Kidney (tissue), 14 donors: ENCODE measurements around the gene SEPTIN12. TPM values are rescaled to one million over a fixed set of nuclear protein-coding genes. Genes with fewer than 3 reads are reported as not detected.

Experiments used
- DNase-seq, 5 donors: peaks; one replicate each; pipeline ENCODE4 v3.0.0-alpha.2; 2013 to 2020
- FAIRE-seq: peaks from 2 replicates; lab custom pipeline; 2012; peaks lifted over from hg19 to GRCh38; lab: Jason Lieb, UNC
- H3K27ac ChIP-seq, 2 donors: one replicate each; pipeline ENCODE4 v1.7.0; 2013; ENCODE audit warnings: low read depth in 2 of 2, low read length in 2 of 2, inconsistent platforms in 1 of 2
- H3K27me3 ChIP-seq: one replicate; pipeline ENCODE4 v1.7.1; 2013; ENCODE audit warnings: low read length, inconsistent platforms; ENCODE audit not compliant: control insufficient read depth, insufficient read depth
- H3K36me3 ChIP-seq, 3 donors: one replicate each; pipeline versions ENCODE4 v1.7.0 to v1.7.1; 2013; ENCODE audit warnings: low read length in 3 of 3, control low read depth in 1 of 3, inconsistent platforms in 1 of 3; ENCODE audit not compliant: insufficient read depth in 3 of 3, control insufficient read depth in 2 of 3
- H3K4me1 ChIP-seq, 3 donors: one replicate each; pipeline versions ENCODE4 v1.7.0 to v1.7.1; 2013; ENCODE audit warnings: low read length in 3 of 3, inconsistent platforms in 1 of 3, low read depth in 1 of 3; ENCODE audit not compliant: control insufficient read depth in 2 of 3, insufficient read depth in 2 of 3
- H3K4me3 ChIP-seq, 3 donors: one replicate each; pipeline versions ENCODE4 v1.7.0 to v1.8.1; 2013; ENCODE audit warnings: low read length in 3 of 3, control low read depth in 1 of 3, inconsistent platforms in 1 of 3
- H3K9ac ChIP-seq, 3 donors: one replicate each; pipeline versions ENCODE4 v1.7.0 to v1.7.1; 2013; ENCODE audit warnings: low read length in 3 of 3, control low read depth in 1 of 3, inconsistent platforms in 1 of 3
- H3K9me3 ChIP-seq, 3 donors: one replicate each; pipeline versions ENCODE4 v1.7.0 to v1.7.1; 2013; ENCODE audit warnings: low read length in 3 of 3, control low read depth in 1 of 3, inconsistent platforms in 1 of 3; ENCODE audit not compliant: control insufficient read depth in 2 of 3, insufficient read depth in 1 of 3
- intact Hi-C: fragments of 100-400 bp; cut with DNase I; formaldehyde crosslinking; loops from one replicate; pipeline ENCODE4 v1.11.1; 2022
- polyA plus RNA-seq: library from polyadenylated mRNA; stranded (reverse); fragments of 350-450 nt; fragmentation: Illumina TruSeq; extraction: RNeasy Lipid Tissue Mini Kit (QIAGEN cat#74804); gene quantifications from one replicate; pipeline ENCODE4 v1.2.3, GENCODE V29; 2014; ENCODE audit warnings: low read depth, low replicate concordance; ENCODE audit not compliant: insufficient read depth
- total RNA-seq: library from RNA; stranded (reverse); fragmentation: NEBNext Ultra II Directional; extraction: Animal tissue kit (Norgen Biotek cat#: 25700); gene quantifications from one replicate; pipeline ENCODE4 v1.2.1, GENCODE V29; 2021
- TF ChIP-seq, protein P1 (sequence below): IDR thresholded peaks from 3 replicates; pipeline ENCODE4 v1.5.1; 2012; ENCODE audit warnings: mild to moderate bottlenecking, moderate library complexity, borderline replicate concordance; ENCODE audit not compliant: insufficient read depth; ENCODE audit errors: extremely low read depth
- donor health status: control.
- donor health status: control.
- donor health status: control.
- donor health status: control.
- donor health status: control.
- donor health status: DM: yes; HTN: yes; CAD: no.
- donor health status: Normal renal cell carcinoma (clear cell type).

SEPTIN12 gene
- total and polyA plus RNA-seq, 2 donors from 2014 or later, result not detected

- peaks cover 0 to 6% (median 0%) of the 10 kb centered on the region in 3 donors for H3K4me1 ChIP-seq
- no peak overlapping the region for H3K9ac ChIP-seq
- H3K27ac ChIP-seq, result no peak overlapping the region
- H3K27me3 ChIP-seq, result no peaks in the 10 kb centered on the region
- no peaks in the 10 kb centered on the region for H3K9me3 ChIP-seq
- intact Hi-C loops, result no loop called here
- DNase-seq, result peak in 1 of 5 donors; percentile 65
- TF ChIP-seq, protein P1, sequence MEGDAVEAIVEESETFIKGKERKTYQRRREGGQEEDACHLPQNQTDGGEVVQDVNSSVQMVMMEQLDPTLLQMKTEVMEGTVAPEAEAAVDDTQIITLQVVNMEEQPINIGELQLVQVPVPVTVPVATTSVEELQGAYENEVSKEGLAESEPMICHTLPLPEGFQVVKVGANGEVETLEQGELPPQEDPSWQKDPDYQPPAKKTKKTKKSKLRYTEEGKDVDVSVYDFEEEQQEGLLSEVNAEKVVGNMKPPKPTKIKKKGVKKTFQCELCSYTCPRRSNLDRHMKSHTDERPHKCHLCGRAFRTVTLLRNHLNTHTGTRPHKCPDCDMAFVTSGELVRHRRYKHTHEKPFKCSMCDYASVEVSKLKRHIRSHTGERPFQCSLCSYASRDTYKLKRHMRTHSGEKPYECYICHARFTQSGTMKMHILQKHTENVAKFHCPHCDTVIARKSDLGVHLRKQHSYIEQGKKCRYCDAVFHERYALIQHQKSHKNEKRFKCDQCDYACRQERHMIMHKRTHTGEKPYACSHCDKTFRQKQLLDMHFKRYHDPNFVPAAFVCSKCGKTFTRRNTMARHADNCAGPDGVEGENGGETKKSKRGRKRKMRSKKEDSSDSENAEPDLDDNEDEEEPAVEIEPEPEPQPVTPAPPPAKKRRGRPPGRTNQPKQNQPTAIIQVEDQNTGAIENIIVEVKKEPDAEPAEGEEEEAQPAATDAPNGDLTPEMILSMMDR, result no peak
- no peak overlapping the region for H3K4me3 ChIP-seq
- no peak for FAIRE-seq
- peaks cover 0 to 10% (median 2%) of the 10 kb centered on the region in 3 donors for H3K36me3 ChIP-seq
These were observed 7.9 kb upstream of the SEPTIN12 start for GRCh38 chr16:4795828-4796572.

GRCh38 chr16:4795181-4795827 is 7.2 kb upstream of the SEPTIN12 start, which contains the start of gene SMIM22:
Gene SMIM22 (plus strand): TSS chr16:4795369. CDS start chr16:4795735, 366 bp downstream.
- Histone ChIP-seq H3K9me3 (no peaks in the 10 kb centered on the region), H3K27ac (peak within 1 kb of the TSS in 1 of 2 donors; percentile 37), H3K36me3 (peaks cover 0 to 6% (median 2%) of the 10 kb centered on the region in 3 donors), H3K9ac (no peak within 1 kb of the TSS), H3K4me3 (no peak within 1 kb of the TSS), H3K4me1 (peaks cover 0 to 1% (median 0%) of the 10 kb centered on the region in 3 donors), H3K27me3 (no peaks in the 10 kb centered on the region)
- TF ChIP-seq, protein P1, result no peak
- DNase-seq, result peak in 2 of 5 donors; percentile 51 to 80
- FAIRE-seq, result no peak
- intact Hi-C loops, result no loop called here

- intact Hi-C loops, result no loop called here
- TF ChIP-seq, protein P1, result no peak
- no peak for FAIRE-seq
These were observed 4.9 kb upstream of the SEPTIN12 start for GRCh38 chr16:4792951-4793513.

More at GRCh38 chr16:4792951-4793513, 4.9 kb upstream of the SEPTIN12 start:
- Histone ChIP-seq H3K27ac (peak overlapping the region in 1 of 2 donors; percentile 0), H3K27me3 (no peaks in the 10 kb centered on the region), H3K9me3 (no peaks in the 10 kb centered on the region), H3K4me1 (no peaks in the 10 kb centered on the region), H3K36me3 (no peaks in the 10 kb centered on the region), H3K4me3 (no peak overlapping the region), H3K9ac (no peak overlapping the region)
- no peak for DNase-seq
